Activated CD4-positive, alpha-beta T cell treated with anti-CD3 and anti-CD28 coated beads for 36 hours (primary cell): ENCODE data around the gene TRIM67. TPM values are rescaled to one million over a fixed set of nuclear protein-coding genes. Genes with fewer than 3 reads are reported as not detected.
"Not testable (repeated sequence)": the region's sequence is repeated elsewhere in the genome, so short reads cannot be mapped to it uniquely, and the experiment has no call there.

Source experiments
- ATAC-seq: fragments of 200-7000 bp; cut with Tn5 transposase; one replicate; pipeline ENCODE4 v1.10.0; 2021; ENCODE audit warnings: mild to moderate bottlenecking, moderate library complexity
- CTCF ChIA-PET: fragments of 350-600 bp; sonication (Branson Sonifier 250); formaldehyde crosslinking; loops from one replicate; lab custom pipeline; 2021; ENCODE audit warnings: antibody characterized with exemption; lab: Charles Lee
- POLR2A ChIA-PET: fragments of 350-600 bp; sonication (Branson Sonifier 250); formaldehyde crosslinking; loops from one replicate; lab custom pipeline; 2021; ENCODE audit warnings: antibody characterized with exemption, inconsistent platforms; lab: Charles Lee
- DNase-seq: peaks from one replicate; pipeline ENCODE4 v3.0.0-alpha.2; 2020
- H3K27ac Mint-ChIP-seq: one replicate; pipeline ENCODE4 v1.8.0; 2021; ENCODE audit warnings: mixed read lengths
- H3K27me3 Mint-ChIP-seq: one replicate; pipeline ENCODE4 v1.8.0; 2021; ENCODE audit warnings: mixed read lengths
- H3K36me3 Mint-ChIP-seq: one replicate; pipeline ENCODE4 v1.8.0; 2021; ENCODE audit warnings: low read depth, mixed read lengths
- H3K4me1 Mint-ChIP-seq: one replicate; pipeline ENCODE4 v1.8.0; 2021; ENCODE audit warnings: mixed read lengths
- H3K4me3 Mint-ChIP-seq: one replicate; pipeline ENCODE4 v1.8.0; 2021; ENCODE audit warnings: mild to moderate bottlenecking, moderate library complexity, mixed read lengths
- H3K9me3 Mint-ChIP-seq: one replicate; pipeline ENCODE4 v1.8.0; 2021; ENCODE audit warnings: low read depth, mixed read lengths
- intact Hi-C, 2 experiments: fragments of 100-400 bp; cut with DNase I in 1 of 2; cut with micrococcal nuclease in 1 of 2; formaldehyde crosslinking; loops; one replicate each; pipeline versions ENCODE4 v1.14.2 to v1.15.1; 2022 to 2024; cut with DNase I, micrococcal nuclease
- total RNA-seq, 2 experiments: library from RNA; stranded (reverse); gene quantifications; one replicate each; pipeline ENCODE4 v1.2.3, GENCODE V29; 2021

Gene TRIM67
- total RNA-seq, 2 experiments from 2014 or later = not detected

DNA sequence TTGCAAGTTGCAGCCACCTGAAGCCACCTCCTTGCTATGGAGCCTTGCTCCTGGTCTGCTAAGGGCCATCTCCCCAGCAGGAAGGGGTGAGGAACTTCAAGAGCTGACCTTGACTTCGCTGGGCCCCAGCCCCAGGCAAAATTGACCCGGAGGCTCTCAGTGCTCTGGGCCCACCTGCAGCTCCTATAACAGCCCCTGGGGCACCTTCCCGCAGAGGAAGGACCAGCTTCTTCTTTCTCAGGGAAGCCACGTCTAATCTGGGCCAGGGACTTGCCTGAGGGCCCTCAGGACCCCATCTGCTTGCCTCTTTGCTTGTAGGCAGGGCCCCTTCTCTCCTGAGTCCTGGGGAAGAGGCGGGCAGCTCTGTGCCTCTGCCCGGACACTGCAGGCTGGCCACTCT lies 48.3 kb downstream of the TRIM67 start:
- POLR2A ChIA-PET = no interaction called here
- intact Hi-C loops = loop anchor here in 1 of 2 experiments (10.0 kb wide), 1 partner anchor 565 kb away; the partner anchor contains the start of gene COG2
- DNase-seq (no peak), ATAC-seq (no peak)
- no peak overlapping the region for H3K4me3 Mint-ChIP-seq
- CTCF ChIA-PET = interaction anchor here (0.6 to 1.3 kb wide), 10 partner anchors 16 to 572 kb away, joined by 3 to 8 read pairs (median 3); partner anchors contain the start of gene TRIM67
- H3K9me3 Mint-ChIP-seq = no peaks in the 10 kb centered on the region
- no peaks in the 10 kb centered on the region for H3K27me3 Mint-ChIP-seq
- peaks cover 5% of the 10 kb centered on the region for H3K4me1 Mint-ChIP-seq
- H3K36me3 Mint-ChIP-seq = no peaks in the 10 kb centered on the region
- H3K27ac Mint-ChIP-seq = no peak overlapping the region

GRCh38 chr1:231211005-231211857 lies 49.4 kb downstream of the TRIM67 start:
- DNase-seq (peak; percentile 96), ATAC-seq (peak; percentile 97)
- Mint-ChIP-seq H3K27me3 (no peaks in the 10 kb centered on the region), H3K27ac (peak overlapping the region; percentile 79), H3K36me3 (no peaks in the 10 kb centered on the region), H3K4me3 (peak overlapping the region; percentile 61), H3K9me3 (no peaks in the 10 kb centered on the region), H3K4me1 (peaks cover 8% of the 10 kb centered on the region)
- POLR2A ChIA-PET = no interaction called here
- intact Hi-C loops = loop anchor here (1.0 to 10.0 kb wide), 8 partner anchors 30 to 569 kb away; partner anchors contain the start of genes COG2 (in 2 of the 2), ARV1 (in 1 of the 2), C1orf198 (in 1 of the 2) and FAM89A (in 1 of the 2)
- CTCF ChIA-PET = interaction anchor here (0.6 to 1.4 kb wide), 13 partner anchors 17 to 1957 kb away, joined by 3 to 8 read pairs (median 3); partner anchors contain the start of genes FAM89A and TRIM67

DNA sequence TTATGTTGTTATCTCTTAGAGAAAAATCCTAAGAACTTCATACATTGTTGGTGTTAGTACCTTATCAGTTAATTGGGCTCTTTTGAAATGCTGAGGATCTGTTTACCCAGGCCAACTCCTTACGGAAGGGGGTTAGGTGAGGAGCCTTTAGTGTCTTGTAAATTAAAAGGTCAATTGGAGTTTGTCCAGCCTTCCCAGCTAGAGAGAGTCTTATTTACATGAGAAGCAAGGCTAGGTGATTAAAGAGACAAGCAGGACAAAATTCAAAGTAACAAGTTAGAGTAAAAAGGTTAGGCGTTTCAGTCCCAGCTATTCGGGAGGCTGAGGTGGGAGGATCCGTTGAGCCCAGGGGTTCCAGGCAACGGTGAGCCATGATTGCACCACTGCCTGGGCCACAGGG lies 50.4 kb downstream of the TRIM67 start:
- H3K4me1 Mint-ChIP-seq, H3K27me3 Mint-ChIP-seq, DNase-seq, H3K9me3 Mint-ChIP-seq, ATAC-seq, POLR2A ChIA-PET, H3K36me3 Mint-ChIP-seq, H3K27ac Mint-ChIP-seq, H3K4me3 Mint-ChIP-seq: not testable (repeated sequence)
- CTCF ChIA-PET = interaction anchor here (0.7 to 1.4 kb wide), 2 partner anchors 172 to 1958 kb away, joined by 3 to 5 read pairs; partner anchors contain the start of gene FAM89A
- intact Hi-C loops = loop anchor here in 1 of 2 experiments (10.0 kb wide), 1 partner anchor 568 kb away; the partner anchor contains the start of gene COG2

- ATAC-seq (no peak), DNase-seq (no peak)
- intact Hi-C loops = loop anchor here in 1 of 2 experiments (10.0 kb wide), 1 partner anchor 569 kb away; the partner anchor contains the start of gene COG2
- ChIA-PET POLR2A (no interaction called here), CTCF (interaction anchor here (0.7 to 1.5 kb wide), 2 partner anchors 28 to 201 kb away, joined by 4 read pairs; no protein-coding TSS in a partner anchor)
- Mint-ChIP-seq H3K27ac (no peak overlapping the region), H3K27me3 (no peaks in the 10 kb centered on the region), H3K9me3 (no peaks in the 10 kb centered on the region), H3K4me3 (no peak overlapping the region), H3K36me3 (no peaks in the 10 kb centered on the region), H3K4me1 (peaks cover 8% of the 10 kb centered on the region)
Measured at GRCh38 chr1:231213831-231214573, 52.1 kb downstream of the TRIM67 start.

DNA sequence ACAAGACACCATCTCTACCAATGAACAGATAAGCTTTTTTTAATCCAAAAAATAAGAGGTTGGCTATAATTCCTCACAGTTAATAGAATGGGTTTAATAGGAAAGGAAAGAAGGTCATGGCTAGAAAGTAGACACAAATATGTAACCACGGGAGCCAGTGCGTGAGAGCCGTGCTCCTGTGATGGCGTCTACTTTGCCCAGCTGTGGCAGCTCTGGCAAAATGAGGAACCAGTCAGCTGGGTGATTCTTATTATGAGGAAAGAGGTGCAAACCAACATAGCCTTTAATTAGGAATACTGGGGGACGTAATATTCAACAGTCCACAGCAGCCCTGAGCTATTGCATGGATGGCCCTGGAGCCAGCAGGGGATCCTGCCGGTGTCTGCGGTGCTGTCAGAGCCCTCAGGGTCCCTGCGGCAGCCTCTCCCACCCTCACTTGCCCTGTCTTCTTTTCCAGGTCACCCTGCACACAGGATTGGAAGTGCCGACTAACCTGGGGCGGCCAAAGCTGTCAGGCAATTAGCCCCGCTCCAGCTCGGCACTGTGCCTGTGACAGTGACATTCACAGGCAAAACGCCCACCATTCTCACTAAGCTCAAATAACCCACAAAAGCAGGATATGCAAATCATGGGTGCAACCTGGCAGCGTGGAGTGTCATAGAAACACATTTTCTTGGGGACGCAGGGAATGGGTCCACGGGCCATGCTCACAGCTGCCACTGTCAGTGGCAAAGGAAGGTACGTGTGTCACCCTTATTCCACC lies 53.2 kb downstream of the TRIM67 start:
- CTCF ChIA-PET = interaction anchor here (0.5 to 1.5 kb wide), 4 partner anchors 8 to 203 kb away, joined by 3 to 4 read pairs (median 4); no protein-coding TSS in a partner anchor
- Mint-ChIP-seq H3K9me3 (no peaks in the 10 kb centered on the region), H3K27ac (no peak overlapping the region), H3K36me3 (no peaks in the 10 kb centered on the region), H3K4me1 (peaks cover 8% of the 10 kb centered on the region), H3K4me3 (no peak overlapping the region), H3K27me3 (no peaks in the 10 kb centered on the region)
- DNase-seq (peak; percentile 18), ATAC-seq (no peak)
- intact Hi-C loops = loop anchor here in 1 of 2 experiments (10.0 kb wide), 1 partner anchor 570 kb away; the partner anchor contains the start of gene COG2
- POLR2A ChIA-PET = interaction anchor here (0.5 kb wide), 1 partner anchor 25 kb away, joined by 5 read pairs; no protein-coding TSS in a partner anchor

DNA sequence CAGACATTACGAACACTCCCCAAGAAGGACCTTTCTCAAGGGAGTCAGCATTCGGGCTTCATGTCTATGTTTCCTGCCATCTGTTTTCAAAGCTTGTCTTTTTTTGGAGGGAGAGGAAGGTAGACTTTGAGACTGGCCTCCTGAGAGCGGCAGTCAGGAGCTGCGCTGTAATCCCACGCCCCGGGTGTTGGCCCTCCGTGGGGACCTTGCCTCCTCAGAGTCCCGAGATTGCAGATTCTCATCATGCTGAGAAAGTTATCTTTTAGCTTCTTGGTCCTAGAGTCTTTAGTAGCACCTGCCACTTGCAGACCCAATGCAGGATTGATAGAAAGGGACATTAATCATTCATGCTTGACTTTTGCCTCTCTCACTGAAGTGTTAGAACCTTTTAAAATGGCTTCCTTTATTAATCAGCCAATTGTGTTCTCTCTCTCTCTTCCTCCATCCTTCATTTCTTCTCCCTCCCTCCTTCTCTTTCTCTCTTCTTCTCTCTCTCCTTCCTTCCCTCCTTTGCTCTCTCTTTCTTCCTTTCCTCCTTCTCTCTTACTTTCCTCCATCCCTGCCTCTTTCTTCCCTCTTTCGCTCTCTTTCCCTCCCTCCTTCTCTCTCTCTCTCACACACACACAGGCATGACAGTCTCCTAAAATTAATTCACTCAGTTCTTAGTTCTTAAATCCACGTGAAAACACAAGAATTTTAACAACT lies 54.0 kb downstream of the TRIM67 start:
- Mint-ChIP-seq H3K27me3 (no peaks in the 10 kb centered on the region), H3K4me1 (peaks cover 8% of the 10 kb centered on the region), H3K4me3 (no peak overlapping the region), H3K27ac (no peak overlapping the region), H3K36me3 (no peaks in the 10 kb centered on the region), H3K9me3 (no peaks in the 10 kb centered on the region)
- intact Hi-C loops = loop anchor here in 1 of 2 experiments (10.0 kb wide), 1 partner anchor 571 kb away; the partner anchor contains the start of gene COG2
- DNase-seq (no peak), ATAC-seq (no peak)
- ChIA-PET CTCF (interaction anchor here (0.5 to 1.5 kb wide), 3 partner anchors 9 to 178 kb away, joined by 3 to 4 read pairs (median 4); no protein-coding TSS in a partner anchor), POLR2A (interaction anchor here (0.5 kb wide), 1 partner anchor 25 kb away, joined by 5 read pairs; no protein-coding TSS in a partner anchor)

GRCh38 chr1:231216498-231216897 lies 54.6 kb downstream of the TRIM67 start:
- no peak for DNase-seq
- Mint-ChIP-seq H3K27ac (no peak overlapping the region), H3K27me3 (no peaks in the 10 kb centered on the region), H3K4me3 (no peak overlapping the region), H3K4me1 (peaks cover 6% of the 10 kb centered on the region), H3K36me3 (no peaks in the 10 kb centered on the region), H3K9me3 (no peaks in the 10 kb centered on the region)
- CTCF ChIA-PET = interaction anchor here (1.4 kb wide), 1 partner anchor 303 kb away, joined by 3 read pairs; no protein-coding TSS in a partner anchor
- POLR2A ChIA-PET = no interaction called here
- intact Hi-C loops = loop anchor here in 1 of 2 experiments (10.0 kb wide), 1 partner anchor 572 kb away; the partner anchor contains the start of gene COG2
- no peak for ATAC-seq

- no peaks in the 10 kb centered on the region for H3K9me3 Mint-ChIP-seq
- peaks cover 4% of the 10 kb centered on the region for H3K4me1 Mint-ChIP-seq
- H3K27me3 Mint-ChIP-seq = no peaks in the 10 kb centered on the region
- CTCF ChIA-PET = interaction anchor here (0.5 to 1.4 kb wide), 3 partner anchors 53 to 304 kb away, joined by 3 read pairs; no protein-coding TSS in a partner anchor
- ATAC-seq = no peak
- no peaks in the 10 kb centered on the region for H3K36me3 Mint-ChIP-seq
- POLR2A ChIA-PET = no interaction called here
- no peak for DNase-seq
- intact Hi-C loops = loop anchor here in 1 of 2 experiments (10.0 kb wide), 1 partner anchor 572 kb away; the partner anchor contains the start of gene COG2
- H3K27ac Mint-ChIP-seq = no peak overlapping the region
- H3K4me3 Mint-ChIP-seq = no peak overlapping the region
Measured at GRCh38 chr1:231217056-231217455, 55.2 kb downstream of the TRIM67 start.

- ATAC-seq (no peak), DNase-seq (no peak)
- ChIA-PET POLR2A (no interaction called here), CTCF (interaction anchor here (0.6 to 0.8 kb wide), 2 partner anchors 15 to 311 kb away, joined by 3 read pairs; no protein-coding TSS in a partner anchor)
- Mint-ChIP-seq H3K36me3 (peaks cover 4% of the 10 kb centered on the region), H3K27ac (no peak overlapping the region), H3K4me1 (peaks cover 4% of the 10 kb centered on the region), H3K9me3 (no peaks in the 10 kb centered on the region), H3K4me3 (no peak overlapping the region), H3K27me3 (no peaks in the 10 kb centered on the region)
- intact Hi-C loops = loop anchor here in 1 of 2 experiments (10.0 kb wide), 1 partner anchor 573 kb away; the partner anchor contains the start of gene COG2
Measured at GRCh38 chr1:231218078-231218477, 56.2 kb downstream of the TRIM67 start.
